ENCODE data around the gene CNOT3. TPM values are rescaled to one million over a fixed set of nuclear protein-coding genes. Genes with fewer than 3 reads are reported as not detected.

CNOT3 gene
- total RNA-seq, 4 donors from 2014 or later, result 16.8 to 39.4 (median 23.3) TPM

- TF ChIP-seq CTCF (IDR thresholded peaks at IDR 0.05; ENCODE audit: low read depth), result no peak
These were observed 10.1 kb downstream of the CNOT3 start for GRCh38 chr19:54147676-54148075.

GRCh38 chr19:54148158-54148557 is 10.6 kb downstream of the CNOT3 start:
- no peak for TF ChIP-seq CTCF (IDR thresholded peaks at IDR 0.05; ENCODE audit: low read depth)

- no peak for TF ChIP-seq CTCF (IDR thresholded peaks at IDR 0.05; ENCODE audit: low read depth)
These were observed 11.7 kb downstream of the CNOT3 start for GRCh38 chr19:54149021-54149812.

- no peak for TF ChIP-seq CTCF (IDR thresholded peaks at IDR 0.05; ENCODE audit: low read depth)
These were observed 13.9 kb downstream of the CNOT3 start for GRCh38 chr19:54151362-54152035.

GRCh38 chr19:54152267-54152666 is 14.7 kb downstream of the CNOT3 start:
- TF ChIP-seq CTCF (IDR thresholded peaks at IDR 0.05; ENCODE audit: low read depth), result no peak

GRCh38 chr19:54152878-54153524 is 15.4 kb downstream of the CNOT3 start:
- TF ChIP-seq CTCF (IDR thresholded peaks at IDR 0.05; ENCODE audit: low read depth), result no peak

GRCh38 chr19:54153731-54154326 is 16.3 kb downstream of the CNOT3 start:
- no peak for TF ChIP-seq CTCF (IDR thresholded peaks at IDR 0.05; ENCODE audit: low read depth)

Measured in subcutaneous adipose tissue (tissue), 4 donors.